A673 (cell line): ENCODE data around the gene SLC17A5. TPM values are rescaled to one million over a fixed set of nuclear protein-coding genes. Genes with fewer than 3 reads are reported as not detected.
"Not testable (repeated sequence)": the region's sequence is repeated elsewhere in the genome, so short reads cannot be mapped to it uniquely, and the experiment has no call there.

Source experiments
- BruUV-seq: library from RNA; stranded (reverse); fragments of 400-500 nt; replicated peaks from 2 replicates; lab custom pipeline; 2021; lab: Mats Ljungman, UMichigan
- CTCF ChIA-PET: fragments of 300-600 bp; sonication (Branson Sonifier 250); formaldehyde crosslinking; loops from one replicate; lab custom pipeline; 2022; ENCODE audit warnings: antibody characterized with exemption; lab: Charles Lee
- POLR2A ChIA-PET: fragments of 300-600 bp; sonication (Branson Sonifier 250); formaldehyde crosslinking; loops from one replicate; lab custom pipeline; 2022; ENCODE audit warnings: antibody characterized with exemption; ENCODE audit not compliant: low non-redundant PET; lab: Charles Lee
- DNase-seq: peaks from one replicate; pipeline ENCODE4 v3.0.0-alpha.2; 2015; ENCODE audit warnings: low spot score
- H3K27ac ChIP-seq: fragments of 200-600 bp; sonication (generic); 2 replicates; pipeline ENCODE4 v1.5.1; 2016; ENCODE audit warnings: mixed run types, low read depth, mild to moderate bottlenecking, mixed read lengths, antibody characterized with exemption, low read length; ENCODE audit not compliant: poor library complexity, severe bottlenecking
- H3K27me3 ChIP-seq: fragments of 200-600 bp; sonication (generic); replicated peaks from 2 replicates; pipeline ENCODE4 v1.6.1; 2017; ENCODE audit warnings: mixed run types, low read depth, mild to moderate bottlenecking, mixed read lengths, antibody characterized with exemption, low read length; ENCODE audit not compliant: insufficient read depth, poor library complexity
- H3K36me3 ChIP-seq: fragments of 200-600 bp; sonication (generic); 2 replicates; pipeline ENCODE4 v1.6.1; 2016; ENCODE audit warnings: mixed run types, mild to moderate bottlenecking, mixed read lengths, antibody characterized with exemption, low read length; ENCODE audit not compliant: insufficient read depth, poor library complexity, severe bottlenecking
- H3K4me1 ChIP-seq: fragments of 200-600 bp; sonication (generic); 2 replicates; pipeline ENCODE4 v1.6.1; 2017; ENCODE audit warnings: mixed run types, mild to moderate bottlenecking, mixed read lengths, antibody characterized with exemption, low read length; ENCODE audit not compliant: insufficient read depth, poor library complexity, severe bottlenecking
- H3K4me3 ChIP-seq: fragments of 200-600 bp; sonication (generic); 2 replicates; pipeline ENCODE4 v1.5.1; 2016; ENCODE audit warnings: low read depth, mixed run types, mild to moderate bottlenecking, mixed read lengths, low read length; ENCODE audit not compliant: poor library complexity, severe bottlenecking
- H3K9me3 ChIP-seq: fragments of 200-600 bp; sonication (generic); 2 replicates; pipeline ENCODE4 v1.6.1; 2016; ENCODE audit warnings: mixed run types, low read depth, mild to moderate bottlenecking, mixed read lengths, antibody characterized with exemption, low read length; ENCODE audit not compliant: poor library complexity, severe bottlenecking
- CTCF ChIP-seq: fragments of 300-800, 200-600 bp; sonication (generic); conservative IDR thresholded peaks from 2 replicates; pipeline ENCODE4 v1.5.1; 2017; ENCODE audit warnings: low read depth, mild to moderate bottlenecking, antibody characterized with exemption, low read length, moderate library complexity, mixed read lengths
- EZH2 ChIP-seq: fragments of 200-600 bp; sonication (generic); IDR thresholded peaks from 2 replicates; pipeline ENCODE4 v1.6.1; 2017; ENCODE audit warnings: borderline replicate concordance, low read depth, mild to moderate bottlenecking, mixed read lengths, antibody characterized with exemption, low read length; ENCODE audit not compliant: poor library complexity, severe bottlenecking
- intact Hi-C: fragments of 100-400 bp; cut with micrococcal nuclease; formaldehyde crosslinking; loops from one replicate; pipeline ENCODE4 v1.10.0; 2022; ENCODE audit not compliant: unreplicated experiment
- total RNA-seq: library from RNA; stranded (reverse); gene quantifications from 2 replicates; pipeline ENCODE4 v1.2.3, GENCODE V29; 2021

SLC17A5 gene
- total RNA-seq, 1 experiment from 2014 or later, result 6.1 TPM

DNA sequence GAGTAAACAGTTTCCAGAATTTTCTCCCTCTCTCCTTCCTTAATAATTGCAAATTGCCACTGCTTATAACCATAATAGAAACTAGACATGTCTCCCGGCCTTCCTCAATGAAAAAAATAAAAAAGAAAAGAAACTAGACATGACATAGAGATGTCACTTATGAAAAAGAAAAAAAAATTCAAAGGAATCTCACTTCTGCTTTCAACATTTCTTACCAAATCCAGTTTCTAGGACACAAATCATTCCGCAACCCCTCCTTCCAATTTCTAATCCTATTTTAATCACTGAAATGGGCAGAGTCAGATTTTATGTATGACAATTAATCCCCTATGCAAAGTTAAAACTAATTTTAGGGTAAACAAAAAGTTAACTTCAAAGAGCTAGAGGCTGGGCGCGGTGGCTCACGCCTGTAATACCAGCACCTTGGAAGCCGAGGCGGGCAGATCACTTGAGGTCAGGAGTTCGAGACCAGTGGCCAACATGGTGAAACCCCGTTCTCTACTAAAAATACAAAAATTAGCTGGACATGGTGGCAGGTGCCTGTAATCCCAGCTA, 92.9 kb downstream of the SLC17A5 start:
- Histone ChIP-seq H3K27me3 (no peaks in the 10 kb centered on the region), H3K4me3 (no peak overlapping the region), H3K27ac (no peak overlapping the region), H3K9me3 (no peaks in the 10 kb centered on the region), H3K36me3 (no peaks in the 10 kb centered on the region), H3K4me1 (no peaks in the 10 kb centered on the region)
- CTCF ChIA-PET, result no interaction called here
- POLR2A ChIA-PET, result no interaction called here
- DNase-seq, result no peak
- TF ChIP-seq EZH2, result no peak
- TF ChIP-seq CTCF, result no peak
- intact Hi-C loops, result no loop called here
- no TSS peak for BruUV-seq

DNA sequence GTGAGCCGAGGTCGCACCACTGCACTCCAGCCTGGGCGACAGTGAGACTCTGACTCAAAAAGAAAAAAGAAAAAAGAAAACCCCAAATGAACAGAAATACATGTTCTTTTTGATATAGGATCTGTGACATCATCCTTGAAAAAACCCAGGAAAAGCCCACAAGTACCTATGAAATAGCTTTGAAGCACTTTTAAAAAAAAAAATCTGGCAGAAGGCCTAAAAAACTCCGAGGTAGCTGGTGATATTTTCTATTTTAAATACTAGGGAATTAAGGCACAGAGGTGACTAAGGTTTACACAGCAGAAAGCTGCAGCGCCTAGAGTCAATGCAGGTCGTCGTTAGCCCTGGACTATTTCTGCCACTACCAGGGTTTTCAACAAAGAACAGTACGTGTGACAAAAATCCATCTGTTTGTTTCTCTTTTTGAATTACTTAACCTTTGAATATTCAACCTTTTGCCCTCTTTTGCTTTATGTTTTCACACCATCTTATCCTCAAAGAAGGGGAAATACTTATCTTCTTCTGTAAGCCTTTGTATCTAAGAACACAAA, 93.5 kb downstream of the SLC17A5 start:
- no peaks in the 10 kb centered on the region for H3K9me3 ChIP-seq
- H3K36me3 ChIP-seq, result no peaks in the 10 kb centered on the region
- BruUV-seq, result no TSS peak
- ChIA-PET POLR2A (interaction anchor here (0.7 kb wide), 1 partner anchor 39 kb away, joined by 3 read pairs; no protein-coding TSS in a partner anchor), CTCF (interaction anchor here (0.6 kb wide), 1 partner anchor 9 kb away, joined by 3 read pairs; no protein-coding TSS in a partner anchor)
- H3K27me3 ChIP-seq, result no peaks in the 10 kb centered on the region
- DNase-seq, result no peak
- TF ChIP-seq CTCF (no peak), EZH2 (no peak)
- no peak overlapping the region for H3K27ac ChIP-seq
- H3K4me1 ChIP-seq, result no peaks in the 10 kb centered on the region
- intact Hi-C loops, result no loop called here
- H3K4me3 ChIP-seq, result no peak overlapping the region

- H3K27me3 ChIP-seq, BruUV-seq, H3K27ac ChIP-seq, POLR2A ChIA-PET, H3K36me3 ChIP-seq, H3K4me1 ChIP-seq, H3K4me3 ChIP-seq, DNase-seq, H3K9me3 ChIP-seq, intact Hi-C loops: not testable (repeated sequence)
- CTCF ChIA-PET, result interaction anchor here (0.6 kb wide), 1 partner anchor 9 kb away, joined by 3 read pairs; no protein-coding TSS in a partner anchor
Observed at GRCh38 chr6:73559399-73559794, 94.4 kb downstream of the SLC17A5 start.
